Smooth muscle cell (in vitro differentiated cells): Measurements from ENCODE around the gene ARL3. TPM values are rescaled to one million over a fixed set of nuclear protein-coding genes. Genes with fewer than 3 reads are reported as not detected.
"Not testable (repeated sequence)": the region's sequence is repeated elsewhere in the genome, so short reads cannot be mapped to it uniquely, and the experiment has no call there.

ENCODE experiments used
- DNase-seq: peaks from one replicate; lab custom pipeline; 2025; ENCODE audit not compliant: unreplicated experiment; lab: John Stamatoyannopoulos, UW
- H2AFZ ChIP-seq: fragments of 200-600 bp; sonication (generic); 2 replicates; pipeline ENCODE4 v1.6.0; 2016; ENCODE audit warnings: antibody characterized with exemption, low read depth, mild to moderate bottlenecking
- H3F3A ChIP-seq: fragments of 200-600 bp; sonication (generic); 2 replicates; pipeline ENCODE4 v1.6.0; 2017; ENCODE audit warnings: antibody characterized with exemption, low read depth
- H3K27ac ChIP-seq: fragments of 200-600 bp; sonication (generic); 2 replicates; pipeline ENCODE4 v1.5.1; 2016; ENCODE audit warnings: low read depth, mild to moderate bottlenecking
- H3K27me3 ChIP-seq: fragments of 200-600 bp; sonication (generic); 2 replicates; pipeline ENCODE4 v1.6.1; 2016; ENCODE audit warnings: low read depth, mild to moderate bottlenecking
- H3K36me3 ChIP-seq: fragments of 200-600 bp; sonication (generic); 2 replicates; pipeline ENCODE4 v1.5.1; 2016; ENCODE audit warnings: low read depth
- H3K4me1 ChIP-seq: fragments of 200-600 bp; sonication (generic); 2 replicates; pipeline ENCODE4 v1.5.1; 2016; ENCODE audit warnings: low read depth
- H3K4me2 ChIP-seq: fragments of 200-600 bp; sonication (generic); 2 replicates; pipeline ENCODE4 v1.6.0; 2016; ENCODE audit warnings: mild to moderate bottlenecking
- H3K4me3 ChIP-seq: fragments of 200-600 bp; sonication (generic); 2 replicates; pipeline ENCODE4 v1.5.1; 2016; ENCODE audit warnings: mild to moderate bottlenecking
- H3K79me2 ChIP-seq: fragments of 200-600 bp; sonication (generic); 2 replicates; pipeline ENCODE4 v1.6.0; 2016; ENCODE audit warnings: low read depth, mild to moderate bottlenecking
- H3K9ac ChIP-seq: fragments of 200-600 bp; sonication (generic); 2 replicates; pipeline ENCODE4 v1.6.0; 2016; ENCODE audit warnings: low read depth
- H3K9me3 ChIP-seq: fragments of 200-600 bp; sonication (generic); replicated peaks from 2 replicates; pipeline ENCODE4 v1.5.1; 2016; ENCODE audit warnings: low read depth
- H4K20me1 ChIP-seq: fragments of 200-600 bp; sonication (generic); 2 replicates; pipeline ENCODE4 v1.6.0; 2016; ENCODE audit warnings: low read depth
- WGBS: methylation state at CpG from one replicate; pipeline ENCODE4 v1.1.7; 2016; ENCODE audit warnings: low lambda C conversion rate; 5-methylcytosine and 5-hydroxymethylcytosine counted together
- polyA plus RNA-seq: library from polyadenylated mRNA; unstranded; fragments of >200 nt; fragmentation: Nextera tagmentation; extraction: Ambion mirVana; gene quantifications from 2 replicates; pipeline ENCODE4 v1.2.1, GENCODE V29; 2016
- total RNA-seq: library from RNA; depleted of rRNA; stranded (reverse); fragments of >200 nt; gene quantifications from 2 replicates; pipeline ENCODE4 v1.2.3, GENCODE V29; 2014
- TF ChIP-seq, protein P1 (sequence below): fragments of 200-600 bp; sonication (generic); IDR thresholded peaks from 2 replicates; pipeline ENCODE4 v1.5.1; 2017; ENCODE audit warnings: borderline replicate concordance, mild to moderate bottlenecking, antibody characterized with exemption; ENCODE audit not compliant: insufficient read depth, poor library complexity, severe bottlenecking

ARL3 gene
- total and polyA plus RNA-seq, 2 experiments from 2014 or later, result 12.7 to 30.2 TPM

- H3K4me3 ChIP-seq, result peak overlapping the region; percentile 40
- DNase-seq, result no peak
- no peaks in the 10 kb centered on the region for H3K27me3 ChIP-seq
Observed at GRCh38 chr10:102743078-102743587, 28.9 kb upstream of the ARL3 start.

GRCh38 chr10:102742313-102742712, 28.1 kb upstream of the ARL3 start:
- H3K9me3 ChIP-seq, DNase-seq, H3K27ac ChIP-seq, H3K36me3 ChIP-seq, H3K4me3 ChIP-seq, H3K27me3 ChIP-seq, H3K4me2 ChIP-seq, H3K9ac ChIP-seq, H3F3A ChIP-seq: not testable (repeated sequence)
- peaks cover 15% of the 10 kb centered on the region for H3K4me1 ChIP-seq
- H4K20me1 ChIP-seq, result peaks cover 16% of the 10 kb centered on the region
- 96% methylated on average over 5 of the region's 5 CpGs for WGBS
- peaks cover 32% of the 10 kb centered on the region for H3K79me2 ChIP-seq
- peak overlapping the region; percentile 97 for H2AFZ ChIP-seq

More at GRCh38 chr10:102743078-102743587, 28.9 kb upstream of the ARL3 start:
- Histone ChIP-seq H3K9me3 (no peaks in the 10 kb centered on the region), H3K9ac (peak overlapping the region; percentile 12), H3K36me3 (no peaks in the 10 kb centered on the region), H3K4me1 (peaks cover 15% of the 10 kb centered on the region), H2AFZ (peak overlapping the region; percentile 97), H3K4me2 (peak overlapping the region; percentile 80), H3K79me2 (peaks cover 37% of the 10 kb centered on the region), H3F3A (peaks cover under 1% of the 10 kb centered on the region), H4K20me1 (peaks cover 23% of the 10 kb centered on the region), H3K27ac (no peak overlapping the region)
- WGBS, result 44% methylated on average over 7 of the region's 7 CpGs
- TF ChIP-seq, protein P1, sequence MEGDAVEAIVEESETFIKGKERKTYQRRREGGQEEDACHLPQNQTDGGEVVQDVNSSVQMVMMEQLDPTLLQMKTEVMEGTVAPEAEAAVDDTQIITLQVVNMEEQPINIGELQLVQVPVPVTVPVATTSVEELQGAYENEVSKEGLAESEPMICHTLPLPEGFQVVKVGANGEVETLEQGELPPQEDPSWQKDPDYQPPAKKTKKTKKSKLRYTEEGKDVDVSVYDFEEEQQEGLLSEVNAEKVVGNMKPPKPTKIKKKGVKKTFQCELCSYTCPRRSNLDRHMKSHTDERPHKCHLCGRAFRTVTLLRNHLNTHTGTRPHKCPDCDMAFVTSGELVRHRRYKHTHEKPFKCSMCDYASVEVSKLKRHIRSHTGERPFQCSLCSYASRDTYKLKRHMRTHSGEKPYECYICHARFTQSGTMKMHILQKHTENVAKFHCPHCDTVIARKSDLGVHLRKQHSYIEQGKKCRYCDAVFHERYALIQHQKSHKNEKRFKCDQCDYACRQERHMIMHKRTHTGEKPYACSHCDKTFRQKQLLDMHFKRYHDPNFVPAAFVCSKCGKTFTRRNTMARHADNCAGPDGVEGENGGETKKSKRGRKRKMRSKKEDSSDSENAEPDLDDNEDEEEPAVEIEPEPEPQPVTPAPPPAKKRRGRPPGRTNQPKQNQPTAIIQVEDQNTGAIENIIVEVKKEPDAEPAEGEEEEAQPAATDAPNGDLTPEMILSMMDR, result no peak

DNA sequence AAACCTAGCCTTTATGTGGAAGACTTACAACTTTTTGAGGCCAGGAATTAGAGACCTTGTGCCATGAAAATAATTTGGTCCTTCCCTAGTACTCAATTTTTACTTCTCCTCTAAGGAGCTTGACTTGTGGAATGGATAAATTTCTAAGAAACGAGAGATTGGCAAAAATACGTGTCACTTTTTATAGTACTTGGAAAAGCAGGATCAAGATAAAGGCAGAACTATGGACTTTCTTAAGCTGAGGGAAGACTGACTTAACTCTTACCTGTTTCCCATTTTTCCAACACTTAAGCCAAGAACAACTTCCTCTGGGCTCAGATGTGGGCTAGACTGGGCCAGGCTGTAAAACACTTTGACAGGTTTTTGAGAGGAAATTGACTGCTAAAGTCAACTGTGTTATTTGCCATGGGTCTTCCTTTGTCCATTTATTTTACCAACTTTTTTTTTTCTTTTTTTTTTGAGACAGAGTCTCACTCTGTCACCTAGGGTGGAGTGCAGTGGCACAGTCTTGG, 27.6 kb upstream of the ARL3 start:
- Histone ChIP-seq H3K9ac (no peak overlapping the region), H3K27ac (no peak overlapping the region), H3K4me2 (no peak overlapping the region), H3K27me3 (no peaks in the 10 kb centered on the region), H3K9me3 (no peaks in the 10 kb centered on the region), H4K20me1 (peaks cover 15% of the 10 kb centered on the region), H3F3A (no peaks in the 10 kb centered on the region), H3K36me3 (no peaks in the 10 kb centered on the region), H3K4me1 (peaks cover 15% of the 10 kb centered on the region), H2AFZ (no peak overlapping the region), H3K79me2 (peaks cover 29% of the 10 kb centered on the region), H3K4me3 (no peak overlapping the region)
- WGBS, result 93% methylated on average over 2 of the region's 2 CpGs
- DNase-seq, result no peak
- TF ChIP-seq, protein P1, result no peak

DNA sequence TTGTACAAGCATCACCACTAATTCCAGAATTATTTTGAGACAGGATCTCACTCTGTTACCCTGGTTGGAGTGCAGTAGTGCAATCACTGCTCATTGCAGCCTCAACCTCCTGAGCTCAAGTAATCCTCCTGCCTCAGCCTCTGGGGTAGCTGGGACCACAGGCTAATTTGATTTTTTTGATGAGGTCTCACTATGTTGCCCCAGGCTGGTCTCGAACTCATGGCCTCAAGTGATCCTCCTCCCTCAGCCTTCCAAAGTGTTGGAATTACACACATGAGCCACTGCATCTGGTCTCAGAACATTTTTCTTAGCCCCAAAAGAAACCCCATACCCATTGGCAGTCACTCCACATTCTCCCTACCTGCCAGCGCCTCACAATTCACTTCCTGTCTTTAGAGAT, 26.0 kb upstream of the ARL3 start:
- no peak overlapping the region for H2AFZ ChIP-seq
- H3K4me2 ChIP-seq, result no peak overlapping the region
- no peak overlapping the region for H3K4me3 ChIP-seq
- DNase-seq, result no peak
- H3K9me3 ChIP-seq, result no peaks in the 10 kb centered on the region
- no peak overlapping the region for H3K9ac ChIP-seq
- no peak overlapping the region for H3K27ac ChIP-seq
- peaks cover 2% of the 10 kb centered on the region for H4K20me1 ChIP-seq
- TF ChIP-seq, protein P1, result no peak
- peaks cover 13% of the 10 kb centered on the region for H3K79me2 ChIP-seq
- 87% methylated on average over 2 of the region's 2 CpGs for WGBS
- no peaks in the 10 kb centered on the region for H3F3A ChIP-seq
- no peaks in the 10 kb centered on the region for H3K27me3 ChIP-seq
- no peaks in the 10 kb centered on the region for H3K36me3 ChIP-seq
- H3K4me1 ChIP-seq, result peaks cover 14% of the 10 kb centered on the region
